ENCODE measurements around the gene GNPTAB. TPM values are rescaled to one million over a fixed set of nuclear protein-coding genes. Genes with fewer than 3 reads are reported as not detected.
A peak's percentile ranks its signal among the peaks of the same experiment; 100 is the strongest.

Gene GNPTAB
- total and polyA plus RNA-seq, 2 of the 13 experiments (the other 11 are each of a cell fraction or from before 2014, with no cell fraction given): 13.6 to 19.4 TPM

DNA sequence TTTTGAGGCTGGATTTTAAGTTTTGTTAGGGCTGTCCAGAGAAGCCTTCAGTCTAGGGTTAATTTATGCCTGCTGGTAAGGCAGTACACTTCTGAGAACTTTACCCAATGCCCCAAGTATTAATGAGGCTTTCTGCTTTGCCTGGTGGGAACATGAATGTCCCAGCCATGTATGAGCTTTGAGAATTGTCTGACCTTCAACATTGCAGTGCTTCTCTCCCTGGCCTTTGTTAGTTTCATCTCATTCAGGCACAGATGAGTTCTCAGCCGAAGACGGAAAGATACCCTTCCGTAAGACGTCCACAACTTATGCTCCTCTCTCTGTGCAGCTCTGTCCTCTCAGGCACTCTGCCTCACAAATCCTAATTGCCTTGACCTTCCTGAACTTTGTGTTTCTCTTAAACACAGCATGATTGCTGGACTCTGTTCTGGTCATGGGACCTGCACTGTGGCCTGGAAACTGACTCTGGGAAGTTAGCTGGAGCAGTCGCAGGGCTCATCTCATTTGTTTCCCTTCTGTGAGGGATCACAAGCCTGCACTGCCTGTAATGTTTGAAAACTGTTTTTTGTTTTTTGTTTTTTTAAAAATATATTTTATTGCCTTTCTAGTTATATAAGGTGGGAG lies 117.6 kb downstream of the GNPTAB start (continued):
- TF ChIP-seq, protein P1, sequence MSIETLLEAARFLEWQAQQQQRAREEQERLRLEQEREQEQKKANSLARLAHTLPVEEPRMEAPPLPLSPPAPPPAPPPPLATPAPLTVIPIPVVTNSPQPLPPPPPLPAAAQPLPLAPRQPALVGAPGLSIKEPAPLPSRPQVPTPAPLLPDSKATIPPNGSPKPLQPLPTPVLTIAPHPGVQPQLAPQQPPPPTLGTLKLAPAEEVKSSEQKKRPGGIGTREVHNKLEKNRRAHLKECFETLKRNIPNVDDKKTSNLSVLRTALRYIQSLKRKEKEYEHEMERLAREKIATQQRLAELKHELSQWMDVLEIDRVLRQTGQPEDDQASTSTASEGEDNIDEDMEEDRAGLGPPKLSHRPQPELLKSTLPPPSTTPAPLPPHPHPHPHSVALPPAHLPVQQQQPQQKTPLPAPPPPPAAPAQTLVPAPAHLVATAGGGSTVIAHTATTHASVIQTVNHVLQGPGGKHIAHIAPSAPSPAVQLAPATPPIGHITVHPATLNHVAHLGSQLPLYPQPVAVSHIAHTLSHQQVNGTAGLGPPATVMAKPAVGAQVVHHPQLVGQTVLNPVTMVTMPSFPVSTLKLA (IDR thresholded peaks at IDR 0.05): no peak
- TF ChIP-seq ZNF326 (CRISPR knock-in tag; IDR thresholded peaks at IDR 0.05; ENCODE audit: borderline replicate concordance) (no peak), SSRP1 (CRISPR knock-in tag; IDR thresholded peaks at IDR 0.05) (no peak), ZNF652 (CRISPR knock-in tag; IDR thresholded peaks at IDR 0.05; ENCODE audit: borderline replicate concordance, low read depth) (peak; percentile 44; the same call in 1 of the 2 replicates), ZNF607 (CRISPR knock-in tag; IDR thresholded peaks at IDR 0.05; ENCODE audit: borderline replicate concordance) (peak; percentile 48; the same call in 1 of the 2 replicates), GATAD2A (CRISPR knock-in tag; IDR thresholded peaks at IDR 0.05) (peak; percentile 91)
- TF ChIP-seq, protein P2, sequence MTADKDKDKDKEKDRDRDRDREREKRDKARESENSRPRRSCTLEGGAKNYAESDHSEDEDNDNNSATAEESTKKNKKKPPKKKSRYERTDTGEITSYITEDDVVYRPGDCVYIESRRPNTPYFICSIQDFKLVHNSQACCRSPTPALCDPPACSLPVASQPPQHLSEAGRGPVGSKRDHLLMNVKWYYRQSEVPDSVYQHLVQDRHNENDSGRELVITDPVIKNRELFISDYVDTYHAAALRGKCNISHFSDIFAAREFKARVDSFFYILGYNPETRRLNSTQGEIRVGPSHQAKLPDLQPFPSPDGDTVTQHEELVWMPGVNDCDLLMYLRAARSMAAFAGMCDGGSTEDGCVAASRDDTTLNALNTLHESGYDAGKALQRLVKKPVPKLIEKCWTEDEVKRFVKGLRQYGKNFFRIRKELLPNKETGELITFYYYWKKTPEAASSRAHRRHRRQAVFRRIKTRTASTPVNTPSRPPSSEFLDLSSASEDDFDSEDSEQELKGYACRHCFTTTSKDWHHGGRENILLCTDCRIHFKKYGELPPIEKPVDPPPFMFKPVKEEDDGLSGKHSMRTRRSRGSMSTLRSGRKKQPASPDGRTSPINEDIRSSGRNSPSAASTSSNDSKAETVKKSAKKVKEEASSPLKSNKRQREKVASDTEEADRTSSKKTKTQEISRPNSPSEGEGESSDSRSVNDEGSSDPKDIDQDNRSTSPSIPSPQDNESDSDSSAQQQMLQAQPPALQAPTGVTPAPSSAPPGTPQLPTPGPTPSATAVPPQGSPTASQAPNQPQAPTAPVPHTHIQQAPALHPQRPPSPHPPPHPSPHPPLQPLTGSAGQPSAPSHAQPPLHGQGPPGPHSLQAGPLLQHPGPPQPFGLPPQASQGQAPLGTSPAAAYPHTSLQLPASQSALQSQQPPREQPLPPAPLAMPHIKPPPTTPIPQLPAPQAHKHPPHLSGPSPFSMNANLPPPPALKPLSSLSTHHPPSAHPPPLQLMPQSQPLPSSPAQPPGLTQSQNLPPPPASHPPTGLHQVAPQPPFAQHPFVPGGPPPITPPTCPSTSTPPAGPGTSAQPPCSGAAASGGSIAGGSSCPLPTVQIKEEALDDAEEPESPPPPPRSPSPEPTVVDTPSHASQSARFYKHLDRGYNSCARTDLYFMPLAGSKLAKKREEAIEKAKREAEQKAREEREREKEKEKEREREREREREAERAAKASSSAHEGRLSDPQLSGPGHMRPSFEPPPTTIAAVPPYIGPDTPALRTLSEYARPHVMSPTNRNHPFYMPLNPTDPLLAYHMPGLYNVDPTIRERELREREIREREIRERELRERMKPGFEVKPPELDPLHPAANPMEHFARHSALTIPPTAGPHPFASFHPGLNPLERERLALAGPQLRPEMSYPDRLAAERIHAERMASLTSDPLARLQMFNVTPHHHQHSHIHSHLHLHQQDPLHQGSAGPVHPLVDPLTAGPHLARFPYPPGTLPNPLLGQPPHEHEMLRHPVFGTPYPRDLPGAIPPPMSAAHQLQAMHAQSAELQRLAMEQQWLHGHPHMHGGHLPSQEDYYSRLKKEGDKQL (CRISPR knock-in tag; IDR thresholded peaks at IDR 0.05; ENCODE audit: low read depth): no peak
- TF ChIP-seq, protein P3, sequence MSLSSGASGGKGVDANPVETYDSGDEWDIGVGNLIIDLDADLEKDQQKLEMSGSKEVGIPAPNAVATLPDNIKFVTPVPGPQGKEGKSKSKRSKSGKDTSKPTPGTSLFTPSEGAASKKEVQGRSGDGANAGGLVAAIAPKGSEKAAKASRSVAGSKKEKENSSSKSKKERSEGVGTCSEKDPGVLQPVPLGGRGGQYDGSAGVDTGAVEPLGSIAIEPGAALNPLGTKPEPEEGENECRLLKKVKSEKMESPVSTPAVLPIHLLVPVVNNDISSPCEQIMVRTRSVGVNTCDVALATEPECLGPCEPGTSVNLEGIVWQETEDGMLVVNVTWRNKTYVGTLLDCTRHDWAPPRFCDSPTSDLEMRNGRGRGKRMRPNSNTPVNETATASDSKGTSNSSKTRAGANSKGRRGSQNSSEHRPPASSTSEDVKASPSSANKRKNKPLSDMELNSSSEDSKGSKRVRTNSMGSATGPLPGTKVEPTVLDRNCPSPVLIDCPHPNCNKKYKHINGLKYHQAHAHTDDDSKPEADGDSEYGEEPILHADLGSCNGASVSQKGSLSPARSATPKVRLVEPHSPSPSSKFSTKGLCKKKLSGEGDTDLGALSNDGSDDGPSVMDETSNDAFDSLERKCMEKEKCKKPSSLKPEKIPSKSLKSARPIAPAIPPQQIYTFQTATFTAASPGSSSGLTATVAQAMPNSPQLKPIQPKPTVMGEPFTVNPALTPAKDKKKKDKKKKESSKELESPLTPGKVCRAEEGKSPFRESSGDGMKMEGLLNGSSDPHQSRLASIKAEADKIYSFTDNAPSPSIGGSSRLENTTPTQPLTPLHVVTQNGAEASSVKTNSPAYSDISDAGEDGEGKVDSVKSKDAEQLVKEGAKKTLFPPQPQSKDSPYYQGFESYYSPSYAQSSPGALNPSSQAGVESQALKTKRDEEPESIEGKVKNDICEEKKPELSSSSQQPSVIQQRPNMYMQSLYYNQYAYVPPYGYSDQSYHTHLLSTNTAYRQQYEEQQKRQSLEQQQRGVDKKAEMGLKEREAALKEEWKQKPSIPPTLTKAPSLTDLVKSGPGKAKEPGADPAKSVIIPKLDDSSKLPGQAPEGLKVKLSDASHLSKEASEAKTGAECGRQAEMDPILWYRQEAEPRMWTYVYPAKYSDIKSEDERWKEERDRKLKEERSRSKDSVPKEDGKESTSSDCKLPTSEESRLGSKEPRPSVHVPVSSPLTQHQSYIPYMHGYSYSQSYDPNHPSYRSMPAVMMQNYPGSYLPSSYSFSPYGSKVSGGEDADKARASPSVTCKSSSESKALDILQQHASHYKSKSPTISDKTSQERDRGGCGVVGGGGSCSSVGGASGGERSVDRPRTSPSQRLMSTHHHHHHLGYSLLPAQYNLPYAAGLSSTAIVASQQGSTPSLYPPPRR (CRISPR knock-in tag; IDR thresholded peaks at IDR 0.05; ENCODE audit: borderline replicate concordance): peak; percentile 84; the same call in 1 of the 2 replicates
- TF ChIP-seq, protein P4, sequence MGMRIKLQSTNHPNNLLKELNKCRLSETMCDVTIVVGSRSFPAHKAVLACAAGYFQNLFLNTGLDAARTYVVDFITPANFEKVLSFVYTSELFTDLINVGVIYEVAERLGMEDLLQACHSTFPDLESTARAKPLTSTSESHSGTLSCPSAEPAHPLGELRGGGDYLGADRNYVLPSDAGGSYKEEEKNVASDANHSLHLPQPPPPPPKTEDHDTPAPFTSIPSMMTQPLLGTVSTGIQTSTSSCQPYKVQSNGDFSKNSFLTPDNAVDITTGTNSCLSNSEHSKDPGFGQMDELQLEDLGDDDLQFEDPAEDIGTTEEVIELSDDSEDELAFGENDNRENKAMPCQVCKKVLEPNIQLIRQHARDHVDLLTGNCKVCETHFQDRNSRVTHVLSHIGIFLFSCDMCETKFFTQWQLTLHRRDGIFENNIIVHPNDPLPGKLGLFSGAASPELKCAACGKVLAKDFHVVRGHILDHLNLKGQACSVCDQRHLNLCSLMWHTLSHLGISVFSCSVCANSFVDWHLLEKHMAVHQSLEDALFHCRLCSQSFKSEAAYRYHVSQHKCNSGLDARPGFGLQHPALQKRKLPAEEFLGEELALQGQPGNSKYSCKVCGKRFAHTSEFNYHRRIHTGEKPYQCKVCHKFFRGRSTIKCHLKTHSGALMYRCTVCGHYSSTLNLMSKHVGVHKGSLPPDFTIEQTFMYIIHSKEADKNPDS (CRISPR knock-in tag; IDR thresholded peaks at IDR 0.05): no peak; the same call in 1 of the 2 replicates
- TF ChIP-seq, protein P5, sequence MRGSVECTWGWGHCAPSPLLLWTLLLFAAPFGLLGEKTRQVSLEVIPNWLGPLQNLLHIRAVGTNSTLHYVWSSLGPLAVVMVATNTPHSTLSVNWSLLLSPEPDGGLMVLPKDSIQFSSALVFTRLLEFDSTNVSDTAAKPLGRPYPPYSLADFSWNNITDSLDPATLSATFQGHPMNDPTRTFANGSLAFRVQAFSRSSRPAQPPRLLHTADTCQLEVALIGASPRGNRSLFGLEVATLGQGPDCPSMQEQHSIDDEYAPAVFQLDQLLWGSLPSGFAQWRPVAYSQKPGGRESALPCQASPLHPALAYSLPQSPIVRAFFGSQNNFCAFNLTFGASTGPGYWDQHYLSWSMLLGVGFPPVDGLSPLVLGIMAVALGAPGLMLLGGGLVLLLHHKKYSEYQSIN (CRISPR knock-in tag; IDR thresholded peaks at IDR 0.05; ENCODE audit: borderline replicate concordance): no peak
